Measurements from ENCODE around the gene TRIB2.

TRIB2 gene

DNA sequence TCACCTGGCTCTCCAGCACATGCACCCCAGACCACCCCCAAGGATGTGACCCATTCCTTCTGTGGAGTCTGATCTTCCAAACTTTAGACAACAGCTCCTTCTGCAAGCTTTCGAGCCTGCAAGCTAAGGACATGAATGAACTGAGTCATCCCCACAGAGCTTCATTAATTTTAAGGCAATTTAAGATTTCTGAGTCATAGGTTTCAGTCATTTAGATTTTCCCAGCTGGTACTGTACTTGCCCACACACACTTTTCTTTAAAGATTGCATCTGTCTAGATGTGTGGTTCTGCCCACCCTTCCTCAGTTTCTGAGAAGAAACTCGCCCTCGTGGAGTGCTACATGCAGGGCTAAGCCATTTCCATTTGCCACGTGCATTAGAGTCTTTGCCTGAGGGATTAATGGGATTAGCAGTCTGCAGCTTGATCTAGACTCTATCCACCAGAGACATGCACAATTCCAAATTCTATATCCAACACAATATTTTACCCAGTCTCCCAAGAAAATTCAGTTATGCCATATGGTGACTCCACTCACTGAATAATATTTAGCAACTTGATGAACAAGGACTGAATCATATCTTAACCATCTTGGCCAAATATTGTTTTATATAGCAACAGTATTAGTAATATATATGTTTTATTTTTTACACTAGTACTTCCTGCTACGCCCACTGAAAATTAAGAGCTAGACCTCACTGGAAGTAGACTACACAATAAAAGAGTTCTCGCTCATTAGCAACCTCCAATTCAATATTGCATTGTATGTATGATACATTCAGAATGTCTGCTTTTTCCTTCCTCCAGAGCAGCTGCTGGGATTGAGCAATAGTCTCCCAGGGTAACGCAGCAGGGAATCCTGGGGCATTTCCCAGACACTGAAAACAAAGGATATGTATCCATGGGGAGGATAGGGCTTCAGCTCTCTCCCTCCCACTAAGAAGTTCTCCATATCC, 14.3 kb upstream of the TRIB2 start:
- H3K79me1 ChIP-seq (replicated peaks; ENCODE audit: low read length, poor library complexity, severe bottlenecking) = no peaks in the 10 kb centered on the region
- H3K9me3 ChIP-seq (ENCODE audit: control insufficient read depth, low read length) = peaks cover 3% of the 10 kb centered on the region
- peak overlapping the region in 1 of 2 experiments; percentile 31 for H3K18ac ChIP-seq (ENCODE audit: low read depth in 1 of 2, low read length in 2 of 2)
- DNase-seq = peak; percentile 81
- H2BK15ac ChIP-seq (ENCODE audit: low read depth, poor library complexity, severe bottlenecking) = peak overlapping the region; percentile 63
- peak overlapping the region in 1 of 2 experiments; percentile 68 for H3K4me3 ChIP-seq (ENCODE audit: insufficient read depth in 1 of 2, low read depth in 1 of 2, low read length in 2 of 2)
- H4K91ac ChIP-seq (ENCODE audit: low read length) = no peak overlapping the region
- H2AFZ ChIP-seq (ENCODE audit: low read depth, low read length) = no peak overlapping the region
- H4K8ac ChIP-seq (ENCODE audit: low read length) = no peak overlapping the region
- H3K27ac ChIP-seq (ENCODE audit: low read length, poor library complexity, severe bottlenecking) = peak overlapping the region; percentile 38
- H2BK5ac ChIP-seq (ENCODE audit: low read depth, low read length, poor library complexity, severe bottlenecking) = no peak overlapping the region
- H3K4me2 ChIP-seq (ENCODE audit: low read length, poor library complexity, severe bottlenecking) = no peak overlapping the region
- no peak overlapping the region for H2BK120ac ChIP-seq (ENCODE audit: low read depth, low read length)
- no peak overlapping the region for H2BK12ac ChIP-seq (ENCODE audit: low read length in 2 of 2)
- no peak overlapping the region for H3K23ac ChIP-seq (ENCODE audit: low read length in 2 of 2)
- H3K27me3 ChIP-seq (ENCODE audit: control insufficient read depth in 1 of 2, insufficient read depth in 1 of 2, low read length in 2 of 2) = no peaks in the 10 kb centered on the region
- peaks cover 3% of the 10 kb centered on the region for H3K4me1 ChIP-seq (ENCODE audit: control insufficient read depth, insufficient read depth, low read depth, low read length)
- H3K36me3 ChIP-seq (ENCODE audit: control insufficient read depth in 1 of 2, insufficient read depth in 2 of 2, low read depth in 1 of 2, low read length in 2 of 2) = no peaks in the 10 kb centered on the region
- WGBS = 67% methylated on average over 5 of the region's 7 CpGs
- no peak overlapping the region for H3K14ac ChIP-seq (ENCODE audit: low read length in 2 of 2)
- H2AK5ac ChIP-seq (ENCODE audit: low read length, severe bottlenecking) = no peak overlapping the region
- peak overlapping the region; percentile 69 for H3K9ac ChIP-seq (ENCODE audit: low read length)
- H3K4ac ChIP-seq (ENCODE audit: low read depth in 1 of 2, low read length in 2 of 2) = no peak overlapping the region

DNA sequence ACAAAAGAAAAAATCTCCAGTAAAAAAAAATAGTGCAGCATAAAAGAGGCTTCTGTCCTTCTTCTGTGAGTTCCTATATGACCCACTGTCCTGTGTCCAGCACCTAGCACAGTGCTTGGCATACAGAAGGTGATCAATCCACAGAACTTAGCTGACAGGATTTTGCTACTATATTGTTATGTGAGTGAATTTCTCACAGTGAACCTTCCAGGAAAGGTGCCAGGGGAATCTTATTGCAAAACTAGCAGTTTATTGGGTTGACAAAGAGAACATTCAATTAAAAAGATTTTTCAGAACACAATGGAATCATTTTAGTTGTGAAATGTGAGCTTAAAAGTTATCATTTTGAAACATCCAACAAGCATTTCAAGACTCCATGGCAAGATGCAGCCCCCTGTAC, 12.4 kb upstream of the TRIB2 start:
- no peak for DNase-seq
- no peaks in the 10 kb centered on the region for H3K79me1 ChIP-seq (replicated peaks; ENCODE audit: low read length, poor library complexity, severe bottlenecking)

DNA sequence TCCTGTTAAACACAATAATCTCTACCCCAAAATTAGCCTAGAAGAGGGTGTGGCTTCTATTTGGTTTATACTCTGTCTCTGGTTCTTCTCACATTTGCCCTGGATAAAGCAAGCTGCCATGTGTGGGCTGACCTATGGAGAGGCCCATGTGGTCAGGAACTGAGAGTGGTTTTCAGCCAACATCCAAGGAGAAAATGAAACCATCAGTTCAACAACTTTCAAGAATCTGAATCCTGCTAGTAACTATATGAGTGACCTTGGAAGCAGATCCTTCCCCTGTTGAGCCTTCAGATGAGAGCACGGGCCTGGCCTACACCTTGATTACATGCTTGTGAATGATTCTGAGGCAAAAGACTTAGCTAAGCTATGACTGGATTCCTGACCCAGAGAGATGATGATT, 11.5 kb upstream of the TRIB2 start:
- Histone ChIP-seq H3K14ac (ENCODE audit: low read length in 2 of 2) (no peak overlapping the region), H3K27ac (ENCODE audit: low read length, poor library complexity, severe bottlenecking) (no peak overlapping the region), H3K4ac (ENCODE audit: low read depth in 1 of 2, low read length in 2 of 2) (no peak overlapping the region), H2BK5ac (ENCODE audit: low read depth, low read length, poor library complexity, severe bottlenecking) (no peak overlapping the region), H2BK120ac (ENCODE audit: low read depth, low read length) (no peak overlapping the region), H3K4me2 (ENCODE audit: low read length, poor library complexity, severe bottlenecking) (no peak overlapping the region), H2AK5ac (ENCODE audit: low read length, severe bottlenecking) (no peak overlapping the region), H3K27me3 (ENCODE audit: control insufficient read depth in 1 of 2, insufficient read depth in 1 of 2, low read length in 2 of 2) (no peaks in the 10 kb centered on the region), H3K36me3 (ENCODE audit: control insufficient read depth in 1 of 2, insufficient read depth in 2 of 2, low read depth in 1 of 2, low read length in 2 of 2) (no peaks in the 10 kb centered on the region), H4K8ac (ENCODE audit: low read length) (peak overlapping the region; percentile 41), H2BK15ac (ENCODE audit: low read depth, poor library complexity, severe bottlenecking) (no peak overlapping the region), H3K9me3 (ENCODE audit: control insufficient read depth, low read length) (peaks cover 3% of the 10 kb centered on the region), H3K79me1 (replicated peaks; ENCODE audit: low read length, poor library complexity, severe bottlenecking) (no peaks in the 10 kb centered on the region), H3K4me1 (ENCODE audit: control insufficient read depth, insufficient read depth, low read depth, low read length) (peaks cover 3% of the 10 kb centered on the region), H3K4me3 (ENCODE audit: insufficient read depth in 1 of 2, low read depth in 1 of 2, low read length in 2 of 2) (no peak overlapping the region), H2BK12ac (ENCODE audit: low read length in 2 of 2) (no peak overlapping the region), H3K23ac (ENCODE audit: low read length in 2 of 2) (no peak overlapping the region), H3K18ac (ENCODE audit: low read depth in 1 of 2, low read length in 2 of 2) (no peak overlapping the region), H4K91ac (ENCODE audit: low read length) (no peak overlapping the region), H3K9ac (ENCODE audit: low read length) (no peak overlapping the region), H2AFZ (ENCODE audit: low read depth, low read length) (no peak overlapping the region)
- WGBS = 100% methylated on average over 1 of the region's 1 CpG
- DNase-seq = peak; percentile 60

More for the DNA sequence above, 12.4 kb upstream of the TRIB2 start:
- Histone ChIP-seq H3K4me3 (ENCODE audit: insufficient read depth in 1 of 2, low read depth in 1 of 2, low read length in 2 of 2) (no peak overlapping the region), H3K27ac (ENCODE audit: low read length, poor library complexity, severe bottlenecking) (no peak overlapping the region), H3K23ac (ENCODE audit: low read length in 2 of 2) (no peak overlapping the region), H3K9ac (ENCODE audit: low read length) (no peak overlapping the region), H2BK5ac (ENCODE audit: low read depth, low read length, poor library complexity, severe bottlenecking) (no peak overlapping the region), H2BK120ac (ENCODE audit: low read depth, low read length) (no peak overlapping the region), H2BK12ac (ENCODE audit: low read length in 2 of 2) (no peak overlapping the region), H4K91ac (ENCODE audit: low read length) (no peak overlapping the region), H3K9me3 (ENCODE audit: control insufficient read depth, low read length) (peaks cover 3% of the 10 kb centered on the region), H2AFZ (ENCODE audit: low read depth, low read length) (no peak overlapping the region), H3K27me3 (ENCODE audit: control insufficient read depth in 1 of 2, insufficient read depth in 1 of 2, low read length in 2 of 2) (no peaks in the 10 kb centered on the region), H3K14ac (ENCODE audit: low read length in 2 of 2) (no peak overlapping the region), H4K8ac (ENCODE audit: low read length) (no peak overlapping the region), H2AK5ac (ENCODE audit: low read length, severe bottlenecking) (no peak overlapping the region), H2BK15ac (ENCODE audit: low read depth, poor library complexity, severe bottlenecking) (no peak overlapping the region), H3K4me1 (ENCODE audit: control insufficient read depth, insufficient read depth, low read depth, low read length) (peaks cover 3% of the 10 kb centered on the region), H3K4ac (ENCODE audit: low read depth in 1 of 2, low read length in 2 of 2) (no peak overlapping the region), H3K36me3 (ENCODE audit: control insufficient read depth in 1 of 2, insufficient read depth in 2 of 2, low read depth in 1 of 2, low read length in 2 of 2) (no peaks in the 10 kb centered on the region), H3K18ac (ENCODE audit: low read depth in 1 of 2, low read length in 2 of 2) (no peak overlapping the region), H3K4me2 (ENCODE audit: low read length, poor library complexity, severe bottlenecking) (no peak overlapping the region)

DNA sequence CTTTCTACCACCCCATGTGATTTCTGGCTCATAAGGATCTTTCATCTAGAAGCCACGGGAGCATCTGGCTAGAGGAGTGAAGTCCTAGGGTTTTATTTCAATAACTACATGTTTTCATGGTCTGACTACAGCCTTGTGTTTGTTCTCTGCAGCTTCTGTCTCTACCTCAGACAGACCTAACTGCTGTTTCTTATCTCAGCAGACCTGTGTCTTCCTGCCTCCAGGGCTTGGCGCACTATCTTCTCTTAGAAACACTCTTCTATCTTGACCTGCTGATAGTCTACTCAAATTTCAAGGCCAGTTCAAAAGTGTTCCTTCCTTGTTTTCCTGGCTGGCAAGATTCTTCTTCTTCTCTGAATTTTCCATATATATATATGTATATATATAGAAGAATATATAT, 11.0 kb upstream of the TRIB2 start:
- H3K27me3 ChIP-seq (ENCODE audit: control insufficient read depth in 1 of 2, insufficient read depth in 1 of 2, low read length in 2 of 2) = no peaks in the 10 kb centered on the region
- H3K9ac ChIP-seq (ENCODE audit: low read length) = no peak overlapping the region

More for the DNA sequence above, 11.0 kb upstream of the TRIB2 start:
- peak overlapping the region in 1 of 2 experiments; percentile 42 for H2BK12ac ChIP-seq (ENCODE audit: low read length in 2 of 2)
- no peaks in the 10 kb centered on the region for H3K79me1 ChIP-seq (replicated peaks; ENCODE audit: low read length, poor library complexity, severe bottlenecking)
- no peak overlapping the region for H2BK120ac ChIP-seq (ENCODE audit: low read depth, low read length)
- H3K4ac ChIP-seq (ENCODE audit: low read depth in 1 of 2, low read length in 2 of 2) = no peak overlapping the region
- H3K36me3 ChIP-seq (ENCODE audit: control insufficient read depth in 1 of 2, insufficient read depth in 2 of 2, low read depth in 1 of 2, low read length in 2 of 2) = no peaks in the 10 kb centered on the region
- H4K91ac ChIP-seq (ENCODE audit: low read length) = no peak overlapping the region
- no peak overlapping the region for H3K4me3 ChIP-seq (ENCODE audit: insufficient read depth in 1 of 2, low read depth in 1 of 2, low read length in 2 of 2)
- no peak overlapping the region for H3K4me2 ChIP-seq (ENCODE audit: low read length, poor library complexity, severe bottlenecking)
- no peak overlapping the region for H2AK5ac ChIP-seq (ENCODE audit: low read length, severe bottlenecking)
- DNase-seq = no peak
- H3K23ac ChIP-seq (ENCODE audit: low read length in 2 of 2) = no peak overlapping the region
- H4K8ac ChIP-seq (ENCODE audit: low read length) = no peak overlapping the region
- H3K4me1 ChIP-seq (ENCODE audit: control insufficient read depth, insufficient read depth, low read depth, low read length) = peaks cover 3% of the 10 kb centered on the region
- no peak overlapping the region for H2BK5ac ChIP-seq (ENCODE audit: low read depth, low read length, poor library complexity, severe bottlenecking)
- no peak overlapping the region for H2BK15ac ChIP-seq (ENCODE audit: low read depth, poor library complexity, severe bottlenecking)
- H3K18ac ChIP-seq (ENCODE audit: low read depth in 1 of 2, low read length in 2 of 2) = no peak overlapping the region
- H3K14ac ChIP-seq (ENCODE audit: low read length in 2 of 2) = no peak overlapping the region
- peaks cover 3% of the 10 kb centered on the region for H3K9me3 ChIP-seq (ENCODE audit: control insufficient read depth, low read length)
- no peak overlapping the region for H2AFZ ChIP-seq (ENCODE audit: low read depth, low read length)
- H3K27ac ChIP-seq (ENCODE audit: low read length, poor library complexity, severe bottlenecking) = no peak overlapping the region
- 100% methylated on average over 2 of the region's 2 CpGs for WGBS
